CD4-positive, alpha-beta T cell (primary cell): ENCODE measurements around the gene DEFB116. TPM values are rescaled to one million over a fixed set of nuclear protein-coding genes. Genes with fewer than 3 reads are reported as not detected.
"Not testable (repeated sequence)": the region's sequence is repeated elsewhere in the genome, so short reads cannot be mapped to it uniquely, and the experiment has no call there.

Experiments
- ATAC-seq: fragments of 200-7000 bp; cut with Tn5 transposase; one replicate; pipeline ENCODE4 v1.10.0; 2022; ENCODE audit warnings: mild to moderate bottlenecking; ENCODE audit not compliant: poor library complexity
- CTCF ChIA-PET: fragments of 350-600 bp; sonication (Branson Sonifier 250); formaldehyde crosslinking; loops from one replicate; lab custom pipeline; 2021; ENCODE audit warnings: antibody characterized with exemption, inconsistent platforms; lab: Charles Lee
- POLR2A ChIA-PET: fragments of 350-600 bp; sonication (Branson Sonifier 250); formaldehyde crosslinking; loops from one replicate; lab custom pipeline; 2021; ENCODE audit warnings: antibody characterized with exemption, inconsistent platforms; lab: Charles Lee
- DNase-seq, 14 experiments: peaks; one replicate each; pipeline ENCODE4 v3.0.0-alpha.2; 2013 to 2020; ENCODE audit warnings: mixed read lengths in 2 of 14
- H3K27ac ChIP-seq, 2 donors: one replicate each; pipeline versions ENCODE4 v1.5.1 to v1.7.0; 2013; ENCODE audit warnings: low read length in 2 of 2, low read depth in 1 of 2, mild to moderate bottlenecking in 1 of 2
- H3K27me3 ChIP-seq, 2 experiments: 1 replicate in 1 of 2; 2 replicates in 1 of 2; pipeline versions ENCODE4 v1.6.1 to v1.7.0; 2013; ENCODE audit warnings: low read length in 2 of 2, control low read depth in 1 of 2, mild to moderate bottlenecking in 1 of 2, moderate library complexity in 1 of 2; ENCODE audit not compliant: insufficient read depth in 2 of 2, control insufficient read depth in 1 of 2
- H3K36me3 ChIP-seq: one replicate; pipeline ENCODE4 v1.6.1; 2013; ENCODE audit warnings: low read length, control low read depth; ENCODE audit not compliant: insufficient read depth
- H3K4me1 ChIP-seq: one replicate; pipeline ENCODE4 v1.6.1; 2013; ENCODE audit warnings: low read length, control low read depth; ENCODE audit not compliant: insufficient read depth
- H3K4me3 ChIP-seq: one replicate; pipeline ENCODE4 v1.5.1; 2013; ENCODE audit warnings: mild to moderate bottlenecking, low read length, moderate library complexity
- H3K9me3 ChIP-seq, 2 experiments: 1 replicate in 1 of 2; 2 replicates in 1 of 2; pipeline versions ENCODE4 v1.6.1 to v1.7.0; 2013; ENCODE audit warnings: low read length in 2 of 2, mild to moderate bottlenecking in 2 of 2, control low read depth in 1 of 2, moderate library complexity in 1 of 2; ENCODE audit not compliant: control insufficient read depth in 1 of 2, insufficient read depth in 1 of 2
- H3K27ac Mint-ChIP-seq: one replicate; pipeline ENCODE4 v1.8.0; 2020; ENCODE audit warnings: mixed read lengths
- H3K27me3 Mint-ChIP-seq: one replicate; pipeline ENCODE4 v1.8.0; 2021; ENCODE audit warnings: mixed read lengths
- H3K36me3 Mint-ChIP-seq: one replicate; pipeline ENCODE4 v1.8.0; 2021; ENCODE audit warnings: low read depth, mixed read lengths
- H3K4me1 Mint-ChIP-seq: one replicate; pipeline ENCODE4 v1.8.0; 2021; ENCODE audit warnings: low read depth, mixed read lengths
- H3K4me3 Mint-ChIP-seq: one replicate; pipeline ENCODE4 v1.8.0; 2020; ENCODE audit warnings: mild to moderate bottlenecking, mixed read lengths
- H3K9me3 Mint-ChIP-seq: one replicate; pipeline ENCODE4 v1.8.0; 2020; ENCODE audit warnings: mixed read lengths
- CTCF ChIP-seq: fragments of 200-600 bp; IDR thresholded peaks from one replicate; pipeline ENCODE4 v1.8.0; 2022; ENCODE audit warnings: antibody characterized with exemption, mild to moderate bottlenecking
- intact Hi-C, 2 experiments: fragments of 100-400 bp; cut with DNase I in 1 of 2; cut with micrococcal nuclease in 1 of 2; formaldehyde crosslinking; loops; one replicate each; pipeline versions ENCODE4 v1.15.1 to v1.9.0; 2023 to 2025; cut with DNase I, micrococcal nuclease
- total RNA-seq, 174 experiments: library from RNA in 2 of 174; stranded (reverse) in 2 of 174; gene quantifications; one replicate each; pipeline ENCODE4 v1.2.3 and lab custom pipeline; 2021 to 2026

Gene DEFB116
- total RNA-seq, 2 experiments from 2014 or later, result not detected

DNA sequence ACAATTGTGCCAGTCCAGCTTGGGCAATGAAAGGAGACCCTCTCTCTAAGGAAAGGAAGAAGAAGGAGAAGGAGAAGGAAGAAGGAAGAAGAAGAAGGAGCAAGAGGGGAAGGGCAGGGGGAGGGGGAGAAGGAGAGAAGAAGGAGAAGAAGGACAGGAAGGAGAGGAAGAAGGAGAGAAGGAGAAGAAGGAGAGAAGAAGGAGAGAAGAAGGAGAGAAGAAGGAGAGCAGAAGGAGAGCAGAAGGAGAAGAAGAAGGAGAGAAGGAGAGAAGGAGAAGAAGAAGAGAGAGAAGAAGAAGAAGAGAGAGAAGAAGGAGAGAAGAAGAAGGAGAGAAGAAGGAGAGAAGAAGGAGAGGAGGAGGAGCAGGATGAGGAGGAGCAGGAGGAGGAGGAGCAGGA is 22.5 kb upstream of the DEFB116 start:
- intact Hi-C loops, result no loop called here
- Mint-ChIP-seq H3K4me1 (no peaks in the 10 kb centered on the region), H3K36me3 (no peaks in the 10 kb centered on the region), H3K27me3 (no peaks in the 10 kb centered on the region), H3K4me3 (no peak overlapping the region), H3K9me3 (peaks cover 9% of the 10 kb centered on the region), H3K27ac (no peak overlapping the region)
- Histone ChIP-seq H3K4me1 (no peaks in the 10 kb centered on the region), H3K9me3 (peaks cover 0 to 4% of the 10 kb centered on the region in 2 experiments), H3K36me3 (no peaks in the 10 kb centered on the region), H3K27ac (no peak overlapping the region), H3K27me3 (peaks cover 0 to 2% of the 10 kb centered on the region in 2 experiments), H3K4me3 (no peak overlapping the region)
- ATAC-seq (no peak), DNase-seq (no peak)
- ChIA-PET POLR2A (no interaction called here), CTCF (no interaction called here)
- no peak for TF ChIP-seq CTCF

- H3K9me3 Mint-ChIP-seq, result peaks cover 22% of the 10 kb centered on the region
- no peak overlapping the region for H3K4me3 ChIP-seq
- CTCF ChIA-PET, result no interaction called here
- no peak for TF ChIP-seq CTCF
- no peak overlapping the region for H3K4me3 Mint-ChIP-seq
- H3K27ac ChIP-seq, result no peak overlapping the region
- H3K36me3 Mint-ChIP-seq, result no peaks in the 10 kb centered on the region
- H3K36me3 ChIP-seq, result no peaks in the 10 kb centered on the region
- H3K9me3 ChIP-seq, result peaks cover 13 to 15% of the 10 kb centered on the region in 2 experiments
- DNase-seq (no peak), ATAC-seq (no peak)
- POLR2A ChIA-PET, result no interaction called here
- no peaks in the 10 kb centered on the region for H3K4me1 Mint-ChIP-seq
- H3K4me1 ChIP-seq, result no peaks in the 10 kb centered on the region
- peaks cover 5% of the 10 kb centered on the region for H3K27me3 Mint-ChIP-seq
- no peak overlapping the region for H3K27ac Mint-ChIP-seq
- no peaks in the 10 kb centered on the region for H3K27me3 ChIP-seq
- intact Hi-C loops, result no loop called here
Measured at GRCh38 chr20:31322504-31322903, 14.1 kb upstream of the DEFB116 start.

DNA sequence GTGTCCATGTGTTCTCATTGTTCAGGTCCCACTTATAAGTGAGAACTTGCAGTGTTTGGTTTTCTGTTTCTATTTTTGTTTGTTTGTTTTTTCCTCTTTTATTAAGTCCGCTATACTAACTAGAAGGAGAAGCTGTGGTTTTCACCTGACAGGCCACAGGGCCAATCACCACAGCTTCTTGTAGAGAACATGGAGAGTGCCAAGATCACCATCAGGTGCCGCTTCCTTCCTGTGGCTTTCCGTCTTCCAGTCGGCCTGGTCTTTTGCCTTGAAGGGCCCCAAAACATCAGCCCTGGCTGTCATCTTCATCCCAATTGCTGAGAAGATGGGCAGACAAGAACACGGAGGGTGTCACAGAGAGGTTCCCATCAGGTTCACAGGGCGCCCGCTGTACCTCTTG is 23.4 kb downstream of the DEFB116 start:
- POLR2A ChIA-PET, CTCF ChIA-PET: not testable (repeated sequence)

GRCh38 chr20:31278178-31278577 is 30.2 kb downstream of the DEFB116 start:
- Histone ChIP-seq H3K36me3 (no peaks in the 10 kb centered on the region), H3K27me3 (no peaks in the 10 kb centered on the region), H3K4me1 (no peaks in the 10 kb centered on the region), H3K4me3 (no peak overlapping the region), H3K27ac (no peak overlapping the region), H3K9me3 (peaks cover 0 to 37% of the 10 kb centered on the region in 2 experiments)
- TF ChIP-seq CTCF, result no peak
- CTCF ChIA-PET, result no interaction called here
- no peaks in the 10 kb centered on the region for H3K36me3 Mint-ChIP-seq
- no peaks in the 10 kb centered on the region for H3K27me3 Mint-ChIP-seq
- intact Hi-C loops, result no loop called here
- POLR2A ChIA-PET, result no interaction called here
- no peaks in the 10 kb centered on the region for H3K4me1 Mint-ChIP-seq
- H3K9me3 Mint-ChIP-seq, result peaks cover 13% of the 10 kb centered on the region
- DNase-seq (no peak), ATAC-seq (no peak)
- H3K27ac Mint-ChIP-seq, result no peak overlapping the region
- H3K4me3 Mint-ChIP-seq, result no peak overlapping the region

More for the DNA sequence above, 23.4 kb downstream of the DEFB116 start:
- H3K27me3 ChIP-seq, DNase-seq, H3K4me3 ChIP-seq, H3K27me3 Mint-ChIP-seq, H3K4me1 Mint-ChIP-seq, H3K36me3 ChIP-seq, H3K4me3 Mint-ChIP-seq, H3K27ac Mint-ChIP-seq, H3K36me3 Mint-ChIP-seq, intact Hi-C loops, H3K4me1 ChIP-seq, ATAC-seq, H3K27ac ChIP-seq: not testable (repeated sequence)
- H3K9me3 Mint-ChIP-seq, result peaks cover 25% of the 10 kb centered on the region
- H3K9me3 ChIP-seq, result peaks cover 7 to 16% of the 10 kb centered on the region in 2 experiments
